ENCODE results near the gene NINL. TPM values are rescaled to one million over a fixed set of nuclear protein-coding genes. Genes with fewer than 3 reads are reported as not detected.
A peak's percentile ranks its signal among the peaks of the same experiment; 100 is the strongest.

NINL gene
- polyA plus RNA-seq, 1 donor, result 13.8 TPM

GRCh38 chr20:25418776-25419175 is 166.6 kb downstream of the NINL start:
- DNase-seq (ENCODE audit: low read depth), result no peak

- no peak for DNase-seq (ENCODE audit: low read depth)
Observed at GRCh38 chr20:25408890-25409289, 176.4 kb downstream of the NINL start.

GRCh38 chr20:25408170-25408547 is 177.2 kb downstream of the NINL start:
- no peak for DNase-seq (ENCODE audit: low read depth)

- peak; percentile 65 for DNase-seq (ENCODE audit: low read depth)
Observed at GRCh38 chr20:25407311-25408169, 177.8 kb downstream of the NINL start, which contains the start of gene GINS1. GINS1 (plus strand) TSS chr20:25407673; CDS start chr20:25407821, 148 bp downstream.

Other genes starting within 250 kb of the NINL start
- 13.9 TPM for gene ABHD12, start 194.7 kb downstream of the NINL start, polyA plus RNA-seq (ENCODE audit: insufficient read length)
- 5.4 TPM for gene GINS1, start 177.9 kb downstream of the NINL start, polyA plus RNA-seq (ENCODE audit: insufficient read length)
- 2.9 TPM for gene NANP, start 38.5 kb upstream of the NINL start, polyA plus RNA-seq (ENCODE audit: insufficient read length)
- gene ZNF337, start 111.3 kb upstream of the NINL start, polyA plus RNA-seq (ENCODE audit: insufficient read length), result 25.4 TPM

All from forelimb muscle (tissue), 1 donor.